GM12878 (cell line): Measurements from ENCODE around the gene MCCD1.

Experiments used
- BMI1 ChIP-seq: fragments of 450-650 bp; IDR thresholded peaks from 2 replicates; pipeline ENCODE4 v1.6.1; 2016; ENCODE audit warnings: mild to moderate bottlenecking, moderate library complexity, borderline replicate concordance
- TF ChIP-seq, protein P1 (sequence below), 3 experiments: IDR thresholded peaks in 2 of 3; conservative IDR thresholded peaks in 1 of 3; 2 replicates each; pipeline ENCODE4 v1.5.1; 2011; ENCODE audit warnings: low read depth in 3 of 3, low read length in 3 of 3, mild to moderate bottlenecking in 3 of 3, control low read depth in 2 of 3, moderate library complexity in 2 of 3, inconsistent platforms in 1 of 3, mixed read lengths in 1 of 3; ENCODE audit not compliant: control insufficient read depth in 2 of 3, insufficient read depth in 1 of 3; ENCODE audit errors: extremely low read depth in 1 of 3
- TF ChIP-seq, protein P2 (sequence below): IDR thresholded peaks from 2 replicates; pipeline ENCODE4 v1.6.1; 2012; ENCODE audit warnings: low read depth, low read length, improper control_type of control experiment

DNA sequence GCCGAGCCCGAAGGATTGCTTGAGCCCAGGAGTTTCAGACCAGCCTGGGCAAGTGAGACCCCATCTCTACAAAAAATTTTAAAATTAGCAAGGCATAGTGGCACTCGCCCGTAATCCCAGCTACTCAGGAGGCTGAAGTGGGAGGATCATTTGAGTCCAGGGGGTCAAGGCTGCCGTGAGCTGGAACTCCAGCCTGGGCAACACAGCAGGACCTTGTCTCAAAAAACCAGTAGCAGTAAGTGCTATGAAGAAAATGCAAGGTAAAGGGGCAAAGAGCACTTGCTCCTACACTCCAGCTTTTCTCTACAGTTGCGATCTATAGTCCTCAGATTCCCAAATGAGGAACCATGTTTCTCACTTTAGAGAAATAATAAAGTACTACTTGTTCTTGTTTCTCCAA, 14.9 kb downstream of the MCCD1 start:
- no peak for TF ChIP-seq BMI1
- TF ChIP-seq, protein P1, sequence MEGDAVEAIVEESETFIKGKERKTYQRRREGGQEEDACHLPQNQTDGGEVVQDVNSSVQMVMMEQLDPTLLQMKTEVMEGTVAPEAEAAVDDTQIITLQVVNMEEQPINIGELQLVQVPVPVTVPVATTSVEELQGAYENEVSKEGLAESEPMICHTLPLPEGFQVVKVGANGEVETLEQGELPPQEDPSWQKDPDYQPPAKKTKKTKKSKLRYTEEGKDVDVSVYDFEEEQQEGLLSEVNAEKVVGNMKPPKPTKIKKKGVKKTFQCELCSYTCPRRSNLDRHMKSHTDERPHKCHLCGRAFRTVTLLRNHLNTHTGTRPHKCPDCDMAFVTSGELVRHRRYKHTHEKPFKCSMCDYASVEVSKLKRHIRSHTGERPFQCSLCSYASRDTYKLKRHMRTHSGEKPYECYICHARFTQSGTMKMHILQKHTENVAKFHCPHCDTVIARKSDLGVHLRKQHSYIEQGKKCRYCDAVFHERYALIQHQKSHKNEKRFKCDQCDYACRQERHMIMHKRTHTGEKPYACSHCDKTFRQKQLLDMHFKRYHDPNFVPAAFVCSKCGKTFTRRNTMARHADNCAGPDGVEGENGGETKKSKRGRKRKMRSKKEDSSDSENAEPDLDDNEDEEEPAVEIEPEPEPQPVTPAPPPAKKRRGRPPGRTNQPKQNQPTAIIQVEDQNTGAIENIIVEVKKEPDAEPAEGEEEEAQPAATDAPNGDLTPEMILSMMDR (IDR thresholded peaks at IDR 0.05 in 2 of 3, conservative IDR thresholded peaks at IDR 0.05 in 1 of 3; ENCODE audit: control insufficient read depth in 2 of 3, extremely low read depth in 1 of 3, insufficient read depth in 1 of 3, low read depth in 3 of 3, low read length in 3 of 3): no peak
- TF ChIP-seq, protein P2, sequence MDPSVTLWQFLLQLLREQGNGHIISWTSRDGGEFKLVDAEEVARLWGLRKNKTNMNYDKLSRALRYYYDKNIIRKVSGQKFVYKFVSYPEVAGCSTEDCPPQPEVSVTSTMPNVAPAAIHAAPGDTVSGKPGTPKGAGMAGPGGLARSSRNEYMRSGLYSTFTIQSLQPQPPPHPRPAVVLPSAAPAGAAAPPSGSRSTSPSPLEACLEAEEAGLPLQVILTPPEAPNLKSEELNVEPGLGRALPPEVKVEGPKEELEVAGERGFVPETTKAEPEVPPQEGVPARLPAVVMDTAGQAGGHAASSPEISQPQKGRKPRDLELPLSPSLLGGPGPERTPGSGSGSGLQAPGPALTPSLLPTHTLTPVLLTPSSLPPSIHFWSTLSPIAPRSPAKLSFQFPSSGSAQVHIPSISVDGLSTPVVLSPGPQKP: no peak
